GM12873 (cell line): ENCODE data around the gene NAT9.
A peak's percentile ranks its signal among the peaks of the same experiment; 100 is the strongest.

Source experiments
- CTCF ChIP-seq: IDR thresholded peaks from 2 replicates; pipeline ENCODE4 v1.5.1; 2012; ENCODE audit warnings: low read depth, mild to moderate bottlenecking, moderate library complexity, low read length, control low read depth; ENCODE audit not compliant: insufficient read depth; ENCODE audit errors: missing control alignments

NAT9 gene

GRCh38 chr17:74742978-74743545 lies 33.1 kb downstream of the NAT9 start:
- no peak for TF ChIP-seq CTCF

- TF ChIP-seq CTCF: no peak
These were observed 34.0 kb downstream of the NAT9 start for GRCh38 chr17:74742153-74742515.

- no peak for TF ChIP-seq CTCF
These were observed 35.3 kb downstream of the NAT9 start for GRCh38 chr17:74740641-74741387.

- no peak for TF ChIP-seq CTCF
These were observed 36.0 kb downstream of the NAT9 start for GRCh38 chr17:74740173-74740572.

- TF ChIP-seq CTCF: no peak
These were observed 36.8 kb downstream of the NAT9 start for GRCh38 chr17:74739227-74739831.

GRCh38 chr17:74738051-74738996 lies 37.8 kb downstream of the NAT9 start:
- no peak for TF ChIP-seq CTCF

- peak; percentile 79 for TF ChIP-seq CTCF
These were observed 38.7 kb downstream of the NAT9 start for GRCh38 chr17:74737299-74738050.
